Psoas muscle (tissue), 8 donors: ENCODE measurements around the gene ESPL1. TPM values are rescaled to one million over a fixed set of nuclear protein-coding genes. Genes with fewer than 3 reads are reported as not detected.

ENCODE experiments used
- ATAC-seq, 4 donors: fragments of 200-7000 bp; cut with Tn5 transposase; one replicate each; pipeline ENCODE4 v1.9.1; 2020; ENCODE audit warnings: moderate library complexity in 3 of 4, mild to moderate bottlenecking in 2 of 4
- DNase-seq, 2 donors: peaks; one replicate each; pipeline ENCODE4 v3.0.0-alpha.2; 2020
- H3K27ac ChIP-seq: fragments of 200-600 bp; one replicate; pipeline ENCODE4 v1.8.0; 2022
- H3K27me3 ChIP-seq, 3 donors: fragments of 200-600 bp in 1 of 3; one replicate each; pipeline versions ENCODE4 v1.6.1 to v1.8.0; 2013 to 2022; ENCODE audit warnings: low read length in 2 of 3, mild to moderate bottlenecking in 2 of 3, moderate library complexity in 1 of 3; ENCODE audit not compliant: insufficient read depth in 3 of 3
- H3K36me3 ChIP-seq, 2 donors: fragments of 200-600 bp in 1 of 2; one replicate each; pipeline versions ENCODE4 v1.6.1 to v1.8.0; 2013 to 2022; ENCODE audit warnings: low read depth in 1 of 2, mild to moderate bottlenecking in 1 of 2, moderate library complexity in 1 of 2; ENCODE audit not compliant: insufficient read depth in 1 of 2
- H3K4me1 ChIP-seq: fragments of 200-600 bp; one replicate; pipeline ENCODE4 v1.8.0; 2022
- H3K4me3 ChIP-seq: fragments of 200-600 bp; one replicate; pipeline ENCODE4 v1.8.0; 2022; ENCODE audit warnings: mild to moderate bottlenecking
- H3K9me3 ChIP-seq: fragments of 200-600 bp; one replicate; pipeline ENCODE4 v1.8.0; 2022
- WGBS, 3 donors: extraction: QIAGEN DNeasy Blood & Tissue Kit; methylation state at CpG; one replicate each; pipeline versions ENCODE4 v1.1.6 to v1.1.7; 2013; 5-methylcytosine and 5-hydroxymethylcytosine counted together
- intact Hi-C, 2 donors: fragments of 100-400 bp; cut with DNase I; formaldehyde crosslinking; loops; one replicate each; pipeline versions ENCODE4 v1.11.0 to v1.14.2; 2022
- polyA plus RNA-seq, 3 donors: library from polyadenylated mRNA; stranded (reverse); fragments of 200-250 nt; gene quantifications; one replicate each; pipeline ENCODE4 v1.2.3, GENCODE V29; 2013
- total RNA-seq, 4 donors: library from RNA; stranded (reverse); fragmentation: NEBNext Ultra II Directional in 2 of 4; extraction: Animal tissue kit (Norgen Biotek cat#: 25700) in 2 of 4; gene quantifications; one replicate each; pipeline versions ENCODE4 v1.2.1 to v1.2.4, GENCODE V29; 2021 to 2023
- TF ChIP-seq, protein P1 (sequence below): fragments of 200-600 bp; IDR thresholded peaks from one replicate; pipeline ENCODE4 v1.8.0; 2022; ENCODE audit warnings: antibody characterized with exemption
- donor health status: healthy with polysubstance abuse.
- donor health status: DM: no; HTN: no; CAD: no; lungs with moderate emphysema.
- donor health status: Bipolar disorder and iron deficiency.
- donor health status: healthy.
- donor health status: DM: yes; HTN: yes; CAD: no.
- donor health status: DM: no; HTN: no; CAD: no.
- donor health status: DM: no; HTN: no; CAD: no.
- donor health status: DM: yes; HTN: yes; CAD: no.

The ESPL1 gene
- total and polyA plus RNA-seq, 7 donors, result 0.03 to 0.48 (median 0.30) TPM; not detected in 2

DNA sequence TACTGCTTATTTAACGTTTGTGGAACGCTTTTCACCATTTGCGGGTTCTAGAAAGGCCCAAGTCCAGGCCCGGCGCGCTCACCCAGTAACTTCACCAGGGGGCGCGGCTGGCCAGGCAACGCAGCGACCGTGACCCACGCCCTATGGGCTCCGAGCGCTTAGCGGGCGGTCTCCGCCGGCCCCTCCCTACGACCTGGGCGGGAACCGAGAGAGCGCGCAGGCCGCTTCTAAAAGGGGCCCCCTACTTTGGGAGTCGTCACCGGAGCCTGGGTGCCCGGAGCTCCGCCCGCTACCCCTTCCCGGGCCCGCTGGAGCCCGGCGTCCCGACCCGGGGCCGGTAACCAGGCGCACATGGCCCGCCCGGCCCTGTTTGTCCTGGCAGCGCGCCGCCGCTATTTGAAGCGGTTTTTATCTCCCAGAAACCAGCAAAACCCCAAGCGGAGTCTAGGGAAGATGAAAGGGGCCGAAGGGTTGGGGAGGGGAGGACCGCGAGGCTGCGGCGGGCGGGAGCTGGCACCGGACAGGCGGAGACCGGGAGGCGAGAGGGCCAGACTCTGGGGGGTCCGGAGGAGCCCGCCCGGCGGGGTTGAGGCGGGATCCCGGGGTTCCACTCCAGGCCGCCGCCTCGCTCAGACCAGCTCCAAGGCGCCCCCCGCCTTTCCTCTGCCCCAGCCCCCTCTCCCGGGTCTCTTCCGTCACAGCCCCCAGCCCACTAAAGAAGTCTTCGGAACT is 56.8 kb downstream of the ESPL1 start:
- Histone ChIP-seq H3K27me3 (no peaks in the 10 kb centered on the region), H3K36me3 (peaks cover 0 to under 1% of the 10 kb centered on the region in 2 donors), H3K4me3 (peak overlapping the region; percentile 88), H3K27ac (peak overlapping the region; percentile 95), H3K4me1 (peaks cover 24% of the 10 kb centered on the region), H3K9me3 (no peaks in the 10 kb centered on the region)
- intact Hi-C loops, result loop anchor here in 1 of 2 donors (2.0 kb wide), 1 partner anchor 176 kb away; the partner anchor contains the start of gene TARBP2
- TF ChIP-seq, protein P1, sequence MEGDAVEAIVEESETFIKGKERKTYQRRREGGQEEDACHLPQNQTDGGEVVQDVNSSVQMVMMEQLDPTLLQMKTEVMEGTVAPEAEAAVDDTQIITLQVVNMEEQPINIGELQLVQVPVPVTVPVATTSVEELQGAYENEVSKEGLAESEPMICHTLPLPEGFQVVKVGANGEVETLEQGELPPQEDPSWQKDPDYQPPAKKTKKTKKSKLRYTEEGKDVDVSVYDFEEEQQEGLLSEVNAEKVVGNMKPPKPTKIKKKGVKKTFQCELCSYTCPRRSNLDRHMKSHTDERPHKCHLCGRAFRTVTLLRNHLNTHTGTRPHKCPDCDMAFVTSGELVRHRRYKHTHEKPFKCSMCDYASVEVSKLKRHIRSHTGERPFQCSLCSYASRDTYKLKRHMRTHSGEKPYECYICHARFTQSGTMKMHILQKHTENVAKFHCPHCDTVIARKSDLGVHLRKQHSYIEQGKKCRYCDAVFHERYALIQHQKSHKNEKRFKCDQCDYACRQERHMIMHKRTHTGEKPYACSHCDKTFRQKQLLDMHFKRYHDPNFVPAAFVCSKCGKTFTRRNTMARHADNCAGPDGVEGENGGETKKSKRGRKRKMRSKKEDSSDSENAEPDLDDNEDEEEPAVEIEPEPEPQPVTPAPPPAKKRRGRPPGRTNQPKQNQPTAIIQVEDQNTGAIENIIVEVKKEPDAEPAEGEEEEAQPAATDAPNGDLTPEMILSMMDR, result peak; percentile 78
- DNase-seq (peak; percentile 94 to 97), ATAC-seq (peak; percentile 81 to 83 (median 82))
- 0% methylated on average over 55 to 69 of the region's 69 CpGs for WGBS, 3 donors

DNA sequence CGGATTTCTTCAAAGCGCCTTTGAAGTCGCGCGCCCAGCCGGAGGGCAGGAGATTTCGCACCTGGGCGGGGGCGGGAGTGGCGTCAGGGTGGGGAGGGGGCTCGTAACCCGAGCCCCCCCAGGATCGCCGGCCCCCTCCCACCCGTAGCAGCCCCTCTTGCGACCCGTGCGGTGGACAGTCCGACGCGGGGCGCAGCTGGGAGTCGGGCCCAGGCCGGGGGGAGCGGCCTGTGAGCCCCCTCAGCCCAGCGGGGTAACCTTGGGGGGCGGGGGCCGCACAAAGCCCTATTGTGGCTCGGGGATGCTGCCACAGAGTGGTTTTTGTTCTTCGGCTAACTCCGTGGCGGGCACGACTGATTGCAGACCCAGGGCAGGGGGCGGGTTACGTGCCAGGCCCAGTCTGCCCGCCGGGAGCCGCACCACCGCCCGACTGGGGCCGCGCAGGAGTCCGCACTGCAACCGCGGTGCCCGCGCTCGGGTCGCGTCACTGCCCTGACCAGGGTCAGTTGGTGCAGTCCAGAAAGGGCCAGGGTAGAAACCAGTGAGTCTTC is 57.5 kb downstream of the ESPL1 start:
- no peaks in the 10 kb centered on the region for H3K27me3 ChIP-seq
- H3K36me3 ChIP-seq, result no peaks in the 10 kb centered on the region
- WGBS, 3 donors, result 0 to 1% (median 1%) methylated on average over 34 to 50 of the region's 50 CpGs
- H3K4me3 ChIP-seq, result peak overlapping the region; percentile 88
- intact Hi-C loops, result loop anchor here in 1 of 2 donors (2.0 kb wide), 2 partner anchors 19 to 175 kb away; partner anchors contain the start of gene TARBP2
- TF ChIP-seq, protein P1, result no peak
- DNase-seq, result peak; percentile 53 to 74
- peak overlapping the region; percentile 95 for H3K27ac ChIP-seq
- H3K4me1 ChIP-seq, result peaks cover 18% of the 10 kb centered on the region
- ATAC-seq, result peak in 3 of 4 donors; percentile 39 to 54 (median 42)
- H3K9me3 ChIP-seq, result no peaks in the 10 kb centered on the region

DNA sequence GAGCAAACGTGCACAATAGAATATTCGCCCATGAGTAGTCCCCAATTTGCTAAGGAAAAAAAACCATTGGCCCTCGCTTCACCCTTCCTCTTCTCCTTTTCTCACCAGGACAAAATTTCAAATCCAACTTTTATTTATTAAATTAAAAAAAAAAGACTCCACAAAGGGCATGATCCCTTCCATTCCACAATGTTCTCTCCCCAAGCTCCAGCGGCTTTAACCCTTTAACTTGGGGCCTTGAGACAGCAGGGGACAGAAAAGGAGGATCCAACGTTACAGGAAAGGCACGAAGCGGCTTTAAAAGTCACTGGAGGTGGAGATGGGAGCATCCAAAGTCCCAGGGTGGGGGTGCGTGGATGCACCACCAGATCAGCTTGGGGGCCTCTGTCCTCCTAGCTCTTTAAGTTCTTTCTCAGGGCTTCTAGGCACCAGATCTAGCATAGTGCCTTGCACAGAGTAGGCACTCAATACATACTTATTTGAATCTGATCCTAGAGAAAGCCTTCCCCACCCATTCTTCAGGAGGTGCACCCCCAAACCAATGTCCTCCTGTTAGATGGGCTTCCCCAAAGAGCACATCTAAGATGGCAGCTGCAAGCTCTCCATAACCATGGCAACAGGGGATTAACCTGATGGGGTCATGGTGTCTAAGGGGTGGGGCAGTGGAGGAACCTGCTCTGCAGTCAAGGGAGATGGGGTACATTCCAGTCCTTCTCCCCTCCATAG is 58.5 kb downstream of the ESPL1 start:
- Histone ChIP-seq H3K4me3 (peak overlapping the region; percentile 88), H3K27ac (no peak overlapping the region), H3K36me3 (no peaks in the 10 kb centered on the region), H3K4me1 (peaks cover 15% of the 10 kb centered on the region), H3K9me3 (no peaks in the 10 kb centered on the region), H3K27me3 (no peaks in the 10 kb centered on the region)
- ATAC-seq, result no peak
- intact Hi-C loops, result loop anchor here in 1 of 2 donors (2.0 kb wide), 1 partner anchor 18 kb away; no protein-coding TSS in a partner anchor
- peak in 1 of 2 donors; percentile 6 for DNase-seq
- WGBS, 3 donors, result 76 to 83% (median 81%) methylated on average over 8 of the region's 8 CpGs
- TF ChIP-seq, protein P1, result no peak

DNA sequence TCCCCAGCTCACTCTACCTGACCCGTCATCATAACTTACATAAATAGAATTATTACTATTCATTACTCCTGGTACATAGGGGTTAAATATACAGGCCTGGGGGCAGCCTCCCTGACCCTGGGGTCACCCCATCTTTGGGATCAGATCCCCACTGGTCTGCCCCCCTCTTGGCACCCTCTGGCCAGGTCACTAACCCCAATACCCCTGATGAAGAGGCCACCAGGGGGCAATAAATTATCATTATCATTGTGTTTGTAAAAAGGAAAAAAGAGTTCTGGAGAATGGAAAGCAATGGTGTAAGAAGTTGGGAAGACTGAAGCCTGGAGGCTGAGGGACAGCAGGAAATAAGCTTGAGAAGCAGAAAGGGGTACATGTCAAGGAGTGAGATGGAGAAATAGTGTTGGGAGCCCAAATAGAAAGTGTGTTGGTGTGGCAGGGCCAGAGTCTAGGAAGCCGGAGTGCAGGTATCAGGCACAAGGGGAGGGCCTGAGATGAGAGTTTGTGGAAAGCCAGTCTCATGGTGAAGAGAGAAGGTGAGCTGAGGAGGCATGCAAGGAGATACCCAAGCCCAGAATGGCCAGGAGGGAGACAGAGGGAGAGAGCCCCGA is 59.4 kb downstream of the ESPL1 start:
- peaks cover 8% of the 10 kb centered on the region for H3K4me1 ChIP-seq
- H3K36me3 ChIP-seq, result no peaks in the 10 kb centered on the region
- H3K9me3 ChIP-seq, result no peaks in the 10 kb centered on the region
- TF ChIP-seq, protein P1, result peak; percentile 16
- intact Hi-C loops, result loop anchor here in 1 of 2 donors (2.0 kb wide), 1 partner anchor 17 kb away; no protein-coding TSS in a partner anchor
- DNase-seq, result peak in 1 of 2 donors; percentile 40
- H3K4me3 ChIP-seq, result no peak overlapping the region
- H3K27me3 ChIP-seq, result peaks cover 0 to 2% (median 0%) of the 10 kb centered on the region in 3 donors
- ATAC-seq, result no peak
- H3K27ac ChIP-seq, result no peak overlapping the region
- WGBS, 3 donors, result 80 to 87% (median 82%) methylated on average over 3 of the region's 3 CpGs
